ENCODE measurements around the gene POLH.
"Not testable (repeated sequence)": the region's sequence is repeated elsewhere in the genome, so short reads cannot be mapped to it uniquely, and the experiment has no call there.

Gene POLH

DNA sequence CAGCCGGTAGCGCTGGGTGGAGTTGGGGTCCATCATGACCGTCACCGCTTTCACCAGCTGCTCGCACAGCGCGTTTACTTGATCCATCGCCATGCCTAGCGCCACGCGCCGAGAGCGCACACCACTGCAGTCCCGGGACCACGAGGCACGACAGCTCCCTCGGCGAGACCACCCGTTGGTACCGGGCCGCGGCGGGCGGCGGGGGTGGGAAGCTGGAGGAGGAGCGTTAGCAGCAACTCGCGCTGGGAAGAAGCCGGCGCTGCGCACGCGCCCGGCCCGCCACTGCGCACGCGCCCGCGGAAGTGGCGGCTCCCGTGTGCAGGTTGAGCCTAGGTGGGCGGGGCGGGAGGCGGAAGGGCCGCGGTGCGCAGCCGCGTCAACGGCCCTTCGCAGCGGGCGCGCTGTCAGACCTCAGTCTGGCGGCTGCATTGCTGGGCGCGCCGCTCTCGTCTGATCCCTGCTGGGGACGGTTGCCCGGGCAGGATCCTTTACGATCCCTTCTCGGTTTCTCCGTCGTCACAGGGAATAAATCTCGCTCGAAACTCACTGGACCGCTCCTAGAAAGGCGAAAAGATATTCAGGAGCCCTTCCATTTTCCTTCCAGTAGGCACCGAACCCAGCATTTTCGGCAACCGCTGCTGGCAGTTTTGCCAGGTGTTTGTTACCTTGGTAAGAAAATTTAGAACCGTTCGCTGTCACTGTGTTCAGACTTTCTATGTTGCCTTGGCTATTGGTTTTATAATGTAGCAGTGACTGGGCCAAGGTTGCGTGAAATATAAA, at the start of gene POLH, which contains the start of gene XPO5:
POLH (plus strand) TSS at position 414 of the 780 bp plus-strand sequence. CDS start 6,135 bp downstream, outside the sequence.
XPO5 (minus strand) TSS at position 267 of the 780 bp plus-strand sequence; CDS start at position 93, 174 bp downstream.
- H3K4me3 ChIP-seq (ENCODE audit: low read length) = peak within 1 kb of the TSS; percentile 99
- TF ChIP-seq, protein P1, sequence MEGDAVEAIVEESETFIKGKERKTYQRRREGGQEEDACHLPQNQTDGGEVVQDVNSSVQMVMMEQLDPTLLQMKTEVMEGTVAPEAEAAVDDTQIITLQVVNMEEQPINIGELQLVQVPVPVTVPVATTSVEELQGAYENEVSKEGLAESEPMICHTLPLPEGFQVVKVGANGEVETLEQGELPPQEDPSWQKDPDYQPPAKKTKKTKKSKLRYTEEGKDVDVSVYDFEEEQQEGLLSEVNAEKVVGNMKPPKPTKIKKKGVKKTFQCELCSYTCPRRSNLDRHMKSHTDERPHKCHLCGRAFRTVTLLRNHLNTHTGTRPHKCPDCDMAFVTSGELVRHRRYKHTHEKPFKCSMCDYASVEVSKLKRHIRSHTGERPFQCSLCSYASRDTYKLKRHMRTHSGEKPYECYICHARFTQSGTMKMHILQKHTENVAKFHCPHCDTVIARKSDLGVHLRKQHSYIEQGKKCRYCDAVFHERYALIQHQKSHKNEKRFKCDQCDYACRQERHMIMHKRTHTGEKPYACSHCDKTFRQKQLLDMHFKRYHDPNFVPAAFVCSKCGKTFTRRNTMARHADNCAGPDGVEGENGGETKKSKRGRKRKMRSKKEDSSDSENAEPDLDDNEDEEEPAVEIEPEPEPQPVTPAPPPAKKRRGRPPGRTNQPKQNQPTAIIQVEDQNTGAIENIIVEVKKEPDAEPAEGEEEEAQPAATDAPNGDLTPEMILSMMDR (IDR thresholded peaks at IDR 0.05; ENCODE audit: insufficient read depth, low read depth, low read length, missing control alignments) = no peak

GRCh38 chr6:43532201-43532600, 43.8 kb upstream of the POLH start:
- H3K4me3 ChIP-seq (ENCODE audit: low read length) = no peak overlapping the region
- no peak for DNase-seq (ENCODE audit: low read depth)
- TF ChIP-seq, protein P1 (IDR thresholded peaks at IDR 0.05; ENCODE audit: insufficient read depth, low read depth, low read length, missing control alignments) = no peak

More for the DNA sequence above, at the start of gene POLH, which contains the start of gene XPO5:
- peak; percentile 96 for DNase-seq (ENCODE audit: low read depth)

- H3K4me3 ChIP-seq (ENCODE audit: low read length); DNase-seq (ENCODE audit: low read depth): not testable (repeated sequence)
Measured at GRCh38 chr6:43538986-43539385, 37.0 kb upstream of the POLH start.

DNA sequence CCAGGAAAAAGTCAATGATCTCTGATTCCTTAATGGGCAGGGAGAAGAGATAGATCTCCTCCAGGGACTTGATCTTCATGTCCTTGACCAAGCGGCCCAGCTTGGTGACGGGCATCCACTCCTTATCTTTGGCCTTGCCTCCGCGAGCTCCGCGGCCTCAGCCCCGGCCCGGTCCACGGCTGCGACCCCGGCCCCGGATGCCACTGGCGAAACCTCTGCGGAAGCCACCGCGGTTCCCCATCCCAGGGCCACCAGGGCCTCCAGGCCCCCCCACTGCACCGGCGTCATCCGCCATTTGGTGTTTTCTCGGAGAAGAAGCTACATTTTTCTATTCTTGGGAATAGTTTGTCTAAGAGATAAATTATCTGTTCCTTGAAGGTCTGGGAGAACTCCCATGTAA, 36.6 kb upstream of the POLH start:
- H3K4me3 ChIP-seq (ENCODE audit: low read length); DNase-seq (ENCODE audit: low read depth): not testable (repeated sequence)

- no peak overlapping the region for H3K4me3 ChIP-seq (ENCODE audit: low read length)
- TF ChIP-seq, protein P1 (IDR thresholded peaks at IDR 0.05; ENCODE audit: insufficient read depth, low read depth, low read length, missing control alignments) = no peak
- no peak for DNase-seq (ENCODE audit: low read depth)
Measured at GRCh38 chr6:43540507-43540906, 35.5 kb upstream of the POLH start.

DNA sequence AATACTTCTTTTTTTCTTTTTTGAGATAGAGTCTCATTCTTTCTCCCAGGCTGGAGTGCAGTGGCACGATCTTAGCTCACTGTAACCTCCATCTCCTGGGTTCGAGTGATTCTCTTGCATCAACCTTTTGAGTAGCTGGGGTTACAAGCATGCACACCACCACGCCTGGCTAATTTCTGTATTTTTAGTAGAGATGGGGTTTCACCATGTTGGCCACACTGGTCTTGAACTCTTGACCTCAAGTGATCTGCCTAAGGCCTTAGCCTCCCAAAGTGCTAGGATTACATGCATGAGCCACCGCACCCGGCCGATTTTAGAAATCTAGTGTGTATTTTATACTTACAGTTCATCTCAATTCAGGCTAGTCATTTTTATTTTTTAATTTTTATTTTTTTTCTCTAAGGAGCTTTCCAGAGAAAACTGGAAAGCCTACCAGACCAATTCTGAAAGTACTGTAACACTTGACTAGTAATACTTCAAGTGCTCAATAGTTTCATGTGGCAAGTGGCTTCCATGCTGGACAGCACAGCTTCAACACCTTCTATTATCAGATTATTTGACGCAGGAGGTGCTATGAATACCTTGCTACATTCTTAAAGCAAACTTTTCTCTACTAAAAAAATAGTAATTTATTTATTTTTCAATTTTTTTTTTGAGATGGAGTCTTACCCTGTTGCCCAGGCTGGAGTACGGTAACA, 34.1 kb upstream of the POLH start:
- H3K4me3 ChIP-seq (ENCODE audit: low read length) = no peak overlapping the region
- TF ChIP-seq, protein P1 (IDR thresholded peaks at IDR 0.05; ENCODE audit: insufficient read depth, low read depth, low read length, missing control alignments) = no peak
- no peak for DNase-seq (ENCODE audit: low read depth)

DNA sequence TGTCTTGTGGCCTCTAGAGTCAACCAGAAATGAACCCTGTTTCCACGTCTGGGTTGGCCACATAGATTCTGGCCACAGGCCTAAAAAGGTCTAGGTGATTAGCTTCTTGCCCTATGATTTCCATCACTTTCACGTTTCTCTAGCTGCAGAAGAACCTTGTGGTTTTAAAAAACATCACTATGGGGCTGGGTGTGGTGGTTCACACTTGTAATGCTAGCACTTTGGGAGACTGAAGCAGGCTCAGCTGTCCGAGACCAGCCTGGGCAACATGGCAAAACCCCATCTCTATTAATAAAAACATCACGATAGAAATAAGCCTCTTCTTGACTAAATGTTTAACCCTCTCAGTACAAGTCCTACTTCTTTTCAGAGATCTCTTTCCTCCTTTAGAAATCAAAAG, 31.5 kb upstream of the POLH start:
- TF ChIP-seq, protein P1 (IDR thresholded peaks at IDR 0.05; ENCODE audit: insufficient read depth, low read depth, low read length, missing control alignments) = no peak
- no peak for DNase-seq (ENCODE audit: low read depth)
- no peak overlapping the region for H3K4me3 ChIP-seq (ENCODE audit: low read length)

All from epithelial cell of esophagus (primary cell).